H9 (cell line): ENCODE results near the gene RASGRF2. TPM values are rescaled to one million over a fixed set of nuclear protein-coding genes. Genes with fewer than 3 reads are reported as not detected.

ENCODE experiments used
- DNase-seq: peaks from one replicate; pipeline ENCODE4 v3.0.0-alpha.2; 2017
- H2AFZ ChIP-seq: one replicate; pipeline ENCODE4 v1.6.1; 2013; ENCODE audit warnings: mild to moderate bottlenecking, low read length, control low read depth, moderate library complexity
- H2AK5ac ChIP-seq: 2 replicates; pipeline ENCODE4 v1.6.1; 2013; ENCODE audit warnings: low read length, control low read depth, mixed read lengths; ENCODE audit not compliant: insufficient read length
- H2BK120ac ChIP-seq: one replicate; pipeline ENCODE4 v1.6.1; 2013; ENCODE audit warnings: low read depth, mild to moderate bottlenecking, low read length, control low read depth, inconsistent platforms; ENCODE audit not compliant: poor library complexity, severe bottlenecking
- H2BK12ac ChIP-seq: 2 replicates; pipeline ENCODE4 v1.6.1; 2013; ENCODE audit warnings: low read length, control low read depth, mixed read lengths, low read depth; ENCODE audit not compliant: insufficient read length
- H2BK15ac ChIP-seq: 2 replicates; pipeline ENCODE4 v1.6.1; 2013; ENCODE audit warnings: low read depth, low read length, control low read depth
- H2BK20ac ChIP-seq: one replicate; pipeline ENCODE4 v1.6.1; 2013; ENCODE audit warnings: low read depth, mild to moderate bottlenecking, low read length, control low read depth, inconsistent platforms; ENCODE audit not compliant: poor library complexity, severe bottlenecking
- H2BK5ac ChIP-seq: 2 replicates; pipeline ENCODE4 v1.6.1; 2013; ENCODE audit warnings: low read length, control low read depth, mixed read lengths; ENCODE audit not compliant: insufficient read length
- H3K14ac ChIP-seq: 2 replicates; pipeline ENCODE4 v1.6.1; 2013; ENCODE audit warnings: low read length, control low read depth; ENCODE audit not compliant: insufficient read depth
- H3K18ac ChIP-seq: 2 replicates; pipeline ENCODE4 v1.6.1; 2013; ENCODE audit warnings: low read depth, mild to moderate bottlenecking, mixed read lengths, low read length, control low read depth; ENCODE audit not compliant: insufficient read length
- H3K23ac ChIP-seq: 2 replicates; pipeline ENCODE4 v1.6.1; 2013; ENCODE audit warnings: low read length, control low read depth, mixed read lengths, low read depth; ENCODE audit not compliant: insufficient read length
- H3K23me2 ChIP-seq: 2 replicates; pipeline ENCODE4 v1.6.1; 2013; ENCODE audit warnings: low read depth, mild to moderate bottlenecking, mixed read lengths, low read length, control low read depth; ENCODE audit not compliant: insufficient read length, poor library complexity, severe bottlenecking
- H3K27ac ChIP-seq: 2 replicates; pipeline ENCODE4 v1.5.1; 2013; ENCODE audit warnings: low read length, control low read depth, mixed read lengths, low read depth; ENCODE audit not compliant: insufficient read length
- H3K27me3 ChIP-seq: 2 replicates; pipeline ENCODE4 v1.6.1; 2013; ENCODE audit warnings: low read length, control low read depth, inconsistent platforms; ENCODE audit not compliant: insufficient read depth
- H3K4ac ChIP-seq: 2 replicates; pipeline ENCODE4 v1.6.1; 2013; ENCODE audit warnings: low read depth, mild to moderate bottlenecking, control low read depth, inconsistent platforms, low read length, moderate library complexity
- H3K4me1 ChIP-seq: 2 replicates; pipeline ENCODE4 v1.6.1; 2013; ENCODE audit warnings: low read length, control low read depth, inconsistent platforms; ENCODE audit not compliant: insufficient read depth
- H3K4me2 ChIP-seq: 2 replicates; pipeline ENCODE4 v1.6.1; 2013; ENCODE audit warnings: low read length, control low read depth, mixed read lengths; ENCODE audit not compliant: insufficient read length, insufficient read depth
- H3K56ac ChIP-seq: 2 replicates; pipeline ENCODE4 v1.6.1; 2013; ENCODE audit warnings: low read depth, mild to moderate bottlenecking, mixed read lengths, low read length, control low read depth; ENCODE audit not compliant: insufficient read length
- H3K79me1 ChIP-seq: 2 replicates; pipeline ENCODE4 v1.6.1; 2013; ENCODE audit warnings: low read depth, mild to moderate bottlenecking, moderate library complexity, low read length, control low read depth, inconsistent platforms; ENCODE audit not compliant: insufficient read depth, poor library complexity, severe bottlenecking
- H3K79me2 ChIP-seq: 2 replicates; pipeline ENCODE4 v1.6.1; 2013; ENCODE audit warnings: low read length, control low read depth, inconsistent platforms; ENCODE audit not compliant: insufficient read depth
- H3K9ac ChIP-seq: 2 replicates; pipeline ENCODE4 v1.6.1; 2013; ENCODE audit warnings: low read length, control low read depth, mixed read lengths; ENCODE audit not compliant: insufficient read length; ENCODE audit errors: extremely low read depth
- H3K9me3 ChIP-seq: one replicate; pipeline ENCODE4 v1.6.1; 2013; ENCODE audit warnings: low read depth, low read length, inconsistent platforms; ENCODE audit not compliant: control insufficient read depth
- H3T11ph ChIP-seq: one replicate; pipeline ENCODE4 v1.6.1; 2013; ENCODE audit warnings: mild to moderate bottlenecking, low read length, control low read depth, inconsistent platforms
- H4K20me1 ChIP-seq: one replicate; pipeline ENCODE4 v1.6.1; 2013; ENCODE audit not compliant: control insufficient read depth, insufficient read length, insufficient read depth
- H4K5ac ChIP-seq: 2 replicates; pipeline ENCODE4 v1.6.1; 2013; ENCODE audit warnings: low read depth, mild to moderate bottlenecking, mixed read lengths, low read length, control low read depth; ENCODE audit not compliant: insufficient read length
- H4K8ac ChIP-seq: replicated peaks from 2 replicates; pipeline ENCODE4 v1.6.1; 2013; ENCODE audit warnings: low read length, control low read depth, mixed read lengths, low read depth; ENCODE audit not compliant: insufficient read length
- H4K91ac ChIP-seq: 2 replicates; pipeline ENCODE4 v1.6.1; 2013; ENCODE audit warnings: low read depth, mild to moderate bottlenecking, moderate library complexity, mixed read lengths, low read length, control low read depth; ENCODE audit not compliant: insufficient read length
- H3K27ac Mint-ChIP-seq, 3 experiments: 2 replicates in 2 of 3; 3 replicates in 1 of 3; pipeline ENCODE4 v1.8.0; 2020 to 2021; ENCODE audit warnings: mixed read lengths in 3 of 3, mild to moderate bottlenecking in 1 of 3, moderate library complexity in 1 of 3
- H3K27me3 Mint-ChIP-seq: 2 replicates; pipeline ENCODE4 v1.8.0; 2021; ENCODE audit warnings: low read depth, mild to moderate bottlenecking, moderate library complexity, mixed read lengths
- H3K36me3 Mint-ChIP-seq, 3 experiments: 2 replicates in 2 of 3; 3 replicates in 1 of 3; pipeline ENCODE4 v1.8.0; 2020 to 2021; ENCODE audit warnings: low read depth in 3 of 3, mixed read lengths in 3 of 3; ENCODE audit not compliant: insufficient read depth in 1 of 3
- H3K4me1 Mint-ChIP-seq, 2 experiments: 2 replicates each; pipeline ENCODE4 v1.8.0; 2020; ENCODE audit warnings: mixed read lengths in 2 of 2
- H3K4me3 Mint-ChIP-seq, 2 experiments: 2 replicates in 1 of 2; 3 replicates in 1 of 2; pipeline ENCODE4 v1.8.0; 2020 to 2021; ENCODE audit warnings: mild to moderate bottlenecking in 2 of 2, mixed read lengths in 2 of 2, moderate library complexity in 1 of 2
- H3K9me3 Mint-ChIP-seq, 2 experiments: 2 replicates in 1 of 2; 3 replicates in 1 of 2; pipeline ENCODE4 v1.8.0; 2020; ENCODE audit warnings: mild to moderate bottlenecking in 2 of 2, mixed read lengths in 2 of 2, moderate library complexity in 1 of 2
- CTCF ChIP-seq: fragments of 200-600 bp; sonication (generic); conservative IDR thresholded peaks from 3 replicates; pipeline ENCODE4 v1.8.0; 2021; ENCODE audit warnings: antibody characterized with exemption, mild to moderate bottlenecking
- WGBS: extraction: QIAGEN DNeasy Blood & Tissue Kit; methylation state at CpG from one replicate; pipeline ENCODE4 v1.1.7; 2013; ENCODE audit warnings: missing lambda C conversion rate, low lambda C conversion rate, mixed read lengths; ENCODE audit not compliant: insufficient read length; ENCODE audit errors: extremely low coverage; 5-methylcytosine and 5-hydroxymethylcytosine counted together
- total RNA-seq: library from RNA; stranded (reverse); gene quantifications from 2 replicates; pipeline ENCODE4 v1.2.1, GENCODE V29; 2021

The RASGRF2 gene
- total RNA-seq, 1 experiment from 2014 or later = 13.5 TPM

DNA sequence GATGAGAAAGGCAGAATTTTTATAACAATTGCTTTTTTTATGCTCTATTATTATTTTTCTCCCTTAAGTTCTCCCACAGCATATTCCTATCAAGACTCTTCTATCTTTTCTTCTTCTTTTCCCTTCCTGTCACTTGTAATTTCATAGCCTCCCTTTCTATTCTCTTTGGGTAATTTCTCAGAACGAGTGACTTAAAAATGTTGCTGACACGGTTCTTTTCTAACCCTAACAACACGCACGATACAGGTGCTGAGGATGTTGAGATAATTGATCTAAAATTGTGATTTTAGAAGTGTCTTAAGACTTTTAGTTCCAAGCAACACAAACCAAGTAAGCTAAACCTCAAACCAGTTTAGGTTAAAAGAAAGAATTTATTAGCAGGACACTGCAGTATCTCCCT is 105.9 kb downstream of the RASGRF2 start:
- Histone ChIP-seq H3K79me1 (peaks cover 4% of the 10 kb centered on the region), H3K56ac (no peak overlapping the region), H2BK12ac (no peak overlapping the region), H3K9me3 (no peaks in the 10 kb centered on the region), H3K9ac (no peak overlapping the region), H3K4me1 (no peaks in the 10 kb centered on the region; the same call in 1 of the 2 replicates), H4K91ac (no peak overlapping the region), H4K8ac (no peak overlapping the region), H2BK20ac (no peak overlapping the region), H4K20me1 (no peaks in the 10 kb centered on the region), H2BK5ac (no peak overlapping the region), H3K4ac (no peak overlapping the region), H3T11ph (no peak overlapping the region), H4K5ac (no peak overlapping the region), H2BK15ac (no peak overlapping the region), H3K27ac (no peak overlapping the region), H3K4me2 (no peak overlapping the region), H2BK120ac (no peak overlapping the region), H3K14ac (no peak overlapping the region), H2AK5ac (no peak overlapping the region), H3K18ac (no peak overlapping the region), H3K79me2 (no peaks in the 10 kb centered on the region), H3K23ac (no peak overlapping the region), H3K23me2 (no peaks in the 10 kb centered on the region), H3K27me3 (no peaks in the 10 kb centered on the region), H2AFZ (no peak overlapping the region)
- H3K4me3 Mint-ChIP-seq = no peak overlapping the region
- H3K27me3 Mint-ChIP-seq = no peaks in the 10 kb centered on the region
- TF ChIP-seq CTCF = no peak
- WGBS = no CpG with 5 or more reads among the region's 4 CpGs
- peaks cover 0 to 4% (median 2%) of the 10 kb centered on the region in 3 experiments; a peak in 2 of 7 replicates for H3K36me3 Mint-ChIP-seq
- no peaks in the 10 kb centered on the region; a peak in 1 of 5 replicates for H3K9me3 Mint-ChIP-seq
- no peak for DNase-seq
- no peak overlapping the region for H3K27ac Mint-ChIP-seq
- peaks cover 16 to 18% of the 10 kb centered on the region in 2 experiments for H3K4me1 Mint-ChIP-seq
